Caco-2 (cell line): Measurements from ENCODE around the gene TRAF1. TPM values are rescaled to one million over a fixed set of nuclear protein-coding genes. Genes with fewer than 3 reads are reported as not detected.
A peak's percentile ranks its signal among the peaks of the same experiment; 100 is the strongest.

Source experiments
- BruUV-seq: library from RNA; stranded (reverse); fragments of 400-500 nt; replicated peaks from 2 replicates; lab custom pipeline; 2021; lab: Mats Ljungman, UMichigan
- CTCF ChIA-PET: fragments of 300-600 bp; sonication (Branson Sonifier 250); formaldehyde crosslinking; loops from one replicate; lab custom pipeline; 2022; ENCODE audit warnings: antibody characterized with exemption; lab: Charles Lee
- POLR2A ChIA-PET: fragments of 300-600 bp; sonication (Branson Sonifier 250); formaldehyde crosslinking; loops from one replicate; lab custom pipeline; 2022; ENCODE audit warnings: antibody characterized with exemption; lab: Charles Lee
- DNase-seq, 2 experiments: peaks; one replicate each; pipeline versions ENCODE4 v3.0.0 to v3.0.0-alpha.2; 2020 to 2022
- H3K27me3 ChIP-seq: replicated peaks from 2 replicates; pipeline ENCODE4 v1.6.0; 2011; ENCODE audit warnings: low read length; ENCODE audit not compliant: control insufficient read depth, insufficient read depth
- H3K36me3 ChIP-seq: 2 replicates; pipeline ENCODE4 v1.5.1; 2011; ENCODE audit warnings: low read length; ENCODE audit not compliant: control insufficient read depth, insufficient read depth
- H3K4me1 ChIP-seq: fragments of 250-450 bp; sonication (Bioruptor Pico); 2 replicates; pipeline ENCODE4 v1.5.1; 2020; ENCODE audit warnings: mild to moderate bottlenecking
- H3K4me3 ChIP-seq: 2 replicates; pipeline ENCODE4 v1.5.1; 2011; ENCODE audit warnings: low read depth, mild to moderate bottlenecking, control low read depth, low read length
- H3K9me3 ChIP-seq: fragments of 250-450 bp; sonication (Bioruptor Pico); 2 replicates; pipeline ENCODE4 v1.5.1; 2020; ENCODE audit warnings: mild to moderate bottlenecking, moderate library complexity
- H3K27ac Mint-ChIP-seq: one replicate; pipeline ENCODE4 v1.8.0; 2022; ENCODE audit warnings: mixed read lengths; ENCODE audit not compliant: unreplicated experiment
- H3K27me3 Mint-ChIP-seq: one replicate; pipeline ENCODE4 v1.8.0; 2022; ENCODE audit warnings: mixed read lengths; ENCODE audit not compliant: insufficient read depth, unreplicated experiment
- H3K36me3 Mint-ChIP-seq: one replicate; pipeline ENCODE4 v1.8.0; 2022; ENCODE audit warnings: mild to moderate bottlenecking, mixed read lengths; ENCODE audit not compliant: insufficient read depth, unreplicated experiment
- H3K4me1 Mint-ChIP-seq: one replicate; pipeline ENCODE4 v1.8.0; 2022; ENCODE audit warnings: low read depth, mixed read lengths; ENCODE audit not compliant: unreplicated experiment
- H3K4me3 Mint-ChIP-seq: one replicate; pipeline ENCODE4 v1.8.0; 2022; ENCODE audit warnings: mild to moderate bottlenecking, moderate library complexity, mixed read lengths; ENCODE audit not compliant: unreplicated experiment
- H3K9me3 Mint-ChIP-seq: one replicate; pipeline ENCODE4 v1.8.0; 2022; ENCODE audit warnings: mixed read lengths; ENCODE audit not compliant: unreplicated experiment
- intact Hi-C: fragments of 100-400 bp; cut with micrococcal nuclease; formaldehyde crosslinking; loops from one replicate; pipeline ENCODE4 v1.10.0; 2022; ENCODE audit not compliant: unreplicated experiment
- total RNA-seq: library from RNA; stranded (reverse); gene quantifications from 2 replicates; pipeline ENCODE4 v1.2.3, GENCODE V29; 2022
- TF ChIP-seq, protein P1 (sequence below), 2 experiments: fragments of 200-600 bp in 1 of 2; IDR thresholded peaks; 1 replicate in 1 of 2; 2 replicates in 1 of 2; pipeline versions ENCODE4 v1.5.1 to v1.8.0; 2011 to 2022; ENCODE audit warnings: antibody characterized with exemption in 1 of 2, control low read depth in 1 of 2, inconsistent platforms in 1 of 2, low read depth in 1 of 2, low read length in 1 of 2, mild to moderate bottlenecking in 1 of 2, moderate library complexity in 1 of 2; ENCODE audit not compliant: insufficient read depth in 1 of 2, severe bottlenecking in 1 of 2, unreplicated experiment in 1 of 2

The TRAF1 gene
- total RNA-seq, 1 experiment from 2014 or later, result 1.1 TPM

DNA sequence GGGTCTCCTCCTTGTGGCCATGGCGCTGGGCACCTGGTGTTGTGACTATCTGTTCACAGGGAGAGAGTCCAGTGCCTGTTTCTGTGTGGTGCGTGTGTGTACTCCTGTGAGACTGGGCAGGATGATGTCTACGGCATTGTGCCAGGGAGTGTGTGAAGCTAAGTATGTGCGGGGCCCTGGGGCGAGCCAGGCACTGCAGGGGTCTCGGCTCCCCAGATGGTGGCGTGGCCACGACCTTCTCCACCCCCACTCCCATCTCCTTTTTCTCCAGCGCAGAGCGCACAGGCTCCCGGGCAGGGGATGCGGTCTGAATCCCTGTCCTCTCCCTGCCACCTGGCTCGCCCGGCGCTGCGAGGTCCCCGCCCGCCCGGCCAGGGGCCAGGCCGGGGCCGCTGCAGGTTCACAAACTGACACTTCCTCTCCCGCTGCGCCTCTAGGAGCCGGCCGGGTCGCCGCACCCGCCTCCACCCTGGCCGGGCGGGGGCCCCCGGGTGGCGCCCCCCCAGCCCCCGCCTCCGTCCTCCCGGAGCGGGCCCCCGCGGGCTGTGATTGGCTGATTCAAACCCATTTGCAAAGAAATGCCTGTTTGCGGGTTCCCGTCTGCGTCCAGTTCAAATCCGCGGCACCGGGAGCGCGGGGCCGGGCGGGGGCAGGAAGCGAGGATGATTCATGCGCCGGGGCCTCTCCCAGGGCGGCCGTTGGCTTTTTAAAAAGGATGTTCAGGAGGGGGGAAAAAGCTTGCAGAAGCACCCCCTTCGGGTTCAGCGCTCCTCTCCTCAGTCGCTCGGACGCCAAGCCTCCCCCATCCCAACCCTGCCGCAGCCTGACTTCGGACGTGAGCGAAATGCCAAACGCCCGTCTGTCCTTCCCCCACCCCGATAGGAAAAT, 50.4 kb downstream of the TRAF1 start:
- Mint-ChIP-seq H3K9me3 (no peaks in the 10 kb centered on the region), H3K4me3 (peak overlapping the region; percentile 86), H3K36me3 (peaks cover 38% of the 10 kb centered on the region), H3K27me3 (peaks cover 2% of the 10 kb centered on the region), H3K4me1 (peaks cover 42% of the 10 kb centered on the region), H3K27ac (peak overlapping the region; percentile 29)
- intact Hi-C loops, result loop anchor here (2.0 kb wide), 1 partner anchor 61 kb away; no protein-coding TSS in a partner anchor
- TSS peak; percentile 38 for BruUV-seq
- ChIA-PET CTCF (no interaction called here), POLR2A (no interaction called here)
- Histone ChIP-seq H3K27me3 (no peaks in the 10 kb centered on the region), H3K4me3 (peak overlapping the region; percentile 96), H3K4me1 (peaks cover 40% of the 10 kb centered on the region), H3K36me3 (no peaks in the 10 kb centered on the region; the same call in 1 of the 2 replicates), H3K9me3 (no peaks in the 10 kb centered on the region)
- peak; percentile 85 to 89 for DNase-seq
- TF ChIP-seq, protein P1, sequence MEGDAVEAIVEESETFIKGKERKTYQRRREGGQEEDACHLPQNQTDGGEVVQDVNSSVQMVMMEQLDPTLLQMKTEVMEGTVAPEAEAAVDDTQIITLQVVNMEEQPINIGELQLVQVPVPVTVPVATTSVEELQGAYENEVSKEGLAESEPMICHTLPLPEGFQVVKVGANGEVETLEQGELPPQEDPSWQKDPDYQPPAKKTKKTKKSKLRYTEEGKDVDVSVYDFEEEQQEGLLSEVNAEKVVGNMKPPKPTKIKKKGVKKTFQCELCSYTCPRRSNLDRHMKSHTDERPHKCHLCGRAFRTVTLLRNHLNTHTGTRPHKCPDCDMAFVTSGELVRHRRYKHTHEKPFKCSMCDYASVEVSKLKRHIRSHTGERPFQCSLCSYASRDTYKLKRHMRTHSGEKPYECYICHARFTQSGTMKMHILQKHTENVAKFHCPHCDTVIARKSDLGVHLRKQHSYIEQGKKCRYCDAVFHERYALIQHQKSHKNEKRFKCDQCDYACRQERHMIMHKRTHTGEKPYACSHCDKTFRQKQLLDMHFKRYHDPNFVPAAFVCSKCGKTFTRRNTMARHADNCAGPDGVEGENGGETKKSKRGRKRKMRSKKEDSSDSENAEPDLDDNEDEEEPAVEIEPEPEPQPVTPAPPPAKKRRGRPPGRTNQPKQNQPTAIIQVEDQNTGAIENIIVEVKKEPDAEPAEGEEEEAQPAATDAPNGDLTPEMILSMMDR (IDR thresholded peaks at IDR 0.05; ENCODE audit: insufficient read depth in 1 of 2, low read depth in 1 of 2, low read length in 1 of 2, severe bottlenecking in 1 of 2, unreplicated experiment in 1 of 2), result peak in 1 of 2 experiments; percentile 2

DNA sequence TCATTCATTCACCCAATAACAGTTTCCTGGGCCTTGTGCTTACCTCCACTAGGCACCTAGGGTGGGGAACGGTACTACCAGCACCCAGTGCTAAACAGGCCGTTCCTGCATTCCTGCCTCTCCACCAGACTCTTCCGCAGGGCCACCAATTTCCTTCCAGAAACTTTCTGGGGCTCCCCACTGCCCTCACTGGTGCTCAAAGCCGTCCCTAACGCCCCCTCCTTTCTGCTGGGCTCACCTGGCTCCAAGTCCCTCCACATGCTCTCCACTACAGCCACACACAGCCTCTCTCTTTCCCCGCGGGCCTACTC, 51.0 kb downstream of the TRAF1 start:
- intact Hi-C loops, result no loop called here
- no TSS peak for BruUV-seq

DNA sequence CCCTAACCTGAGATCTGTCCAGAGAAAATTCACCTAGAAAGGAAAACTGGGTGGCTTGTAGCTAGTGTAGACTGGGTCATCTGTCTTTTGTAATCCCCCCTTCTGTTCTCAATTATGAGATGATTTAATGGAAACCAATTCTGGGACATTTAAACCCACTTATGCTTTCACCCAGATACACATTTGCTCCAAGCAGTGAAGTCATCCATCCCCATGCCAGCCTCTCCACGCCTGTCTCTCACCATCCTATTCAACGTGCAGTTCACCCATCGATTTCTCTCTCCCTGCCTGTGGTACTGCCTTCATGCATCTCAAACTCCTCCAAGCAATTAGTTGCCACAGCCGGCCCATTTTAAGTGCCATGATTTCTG, 51.4 kb downstream of the TRAF1 start:
- H3K36me3 Mint-ChIP-seq, result peaks cover 43% of the 10 kb centered on the region
- Histone ChIP-seq H3K27me3 (no peaks in the 10 kb centered on the region), H3K9me3 (no peaks in the 10 kb centered on the region), H3K4me3 (no peak overlapping the region), H3K4me1 (peaks cover 40% of the 10 kb centered on the region), H3K36me3 (peaks cover 1% of the 10 kb centered on the region)
- ChIA-PET CTCF (no interaction called here), POLR2A (no interaction called here)
- DNase-seq, result no peak
- H3K9me3 Mint-ChIP-seq, result no peaks in the 10 kb centered on the region
- BruUV-seq, result no TSS peak
- H3K4me1 Mint-ChIP-seq, result peaks cover 42% of the 10 kb centered on the region
- intact Hi-C loops, result no loop called here
- TF ChIP-seq, protein P1 (IDR thresholded peaks at IDR 0.05; ENCODE audit: insufficient read depth in 1 of 2, low read depth in 1 of 2, low read length in 1 of 2, severe bottlenecking in 1 of 2, unreplicated experiment in 1 of 2), result no peak
- H3K27me3 Mint-ChIP-seq, result no peaks in the 10 kb centered on the region
- H3K4me3 Mint-ChIP-seq, result peak overlapping the region; percentile 86
- H3K27ac Mint-ChIP-seq, result no peak overlapping the region

More for the DNA sequence above, 51.0 kb downstream of the TRAF1 start:
- peak overlapping the region; percentile 29 for H3K27ac Mint-ChIP-seq
- Histone ChIP-seq H3K4me1 (peaks cover 40% of the 10 kb centered on the region), H3K36me3 (no peaks in the 10 kb centered on the region; the same call in 1 of the 2 replicates), H3K4me3 (peak overlapping the region; percentile 96), H3K9me3 (no peaks in the 10 kb centered on the region), H3K27me3 (no peaks in the 10 kb centered on the region)
- H3K4me1 Mint-ChIP-seq, result peaks cover 42% of the 10 kb centered on the region
- no peaks in the 10 kb centered on the region for H3K9me3 Mint-ChIP-seq
- peaks cover 41% of the 10 kb centered on the region for H3K36me3 Mint-ChIP-seq
- TF ChIP-seq, protein P1 (IDR thresholded peaks at IDR 0.05; ENCODE audit: insufficient read depth in 1 of 2, low read depth in 1 of 2, low read length in 1 of 2, severe bottlenecking in 1 of 2, unreplicated experiment in 1 of 2), result no peak
- H3K4me3 Mint-ChIP-seq, result peak overlapping the region; percentile 86
- no peak for DNase-seq
- POLR2A ChIA-PET, result no interaction called here
- CTCF ChIA-PET, result no interaction called here
- H3K27me3 Mint-ChIP-seq, result no peaks in the 10 kb centered on the region
